Activated T-cell treated with anti-CD3 and anti-CD28 coated beads, Interleukin-2, amount 50 U/mL, for 72 hours (primary cell): ENCODE results near the gene SRL. TPM values are rescaled to one million over a fixed set of nuclear protein-coding genes. Genes with fewer than 3 reads are reported as not detected.
A peak's percentile ranks its signal among the peaks of the same experiment; 100 is the strongest.

Experiments
- ATAC-seq, 2 donors: fragments of 150-1000 bp; cut with Tn5 transposase; replicated peaks in 1 of 2; 2 replicates each; pipeline ENCODE4 v1.10.0; 2021; ENCODE audit warnings: moderate library complexity in 2 of 2, mild to moderate bottlenecking in 1 of 2
- DNase-seq, 2 donors: peaks; one replicate each; pipeline ENCODE4 v3.0.0; 2021 to 2022; ENCODE audit warnings: mixed read lengths in 1 of 2
- H3K27ac Mint-ChIP-seq: one replicate; pipeline ENCODE4 v1.8.0; 2022; ENCODE audit warnings: mild to moderate bottlenecking, moderate library complexity, mixed read lengths
- H3K27me3 Mint-ChIP-seq: one replicate; pipeline ENCODE4 v1.8.0; 2022; ENCODE audit warnings: low read depth, mixed read lengths
- H3K36me3 Mint-ChIP-seq, 2 donors: one replicate each; pipeline ENCODE4 v1.8.0; 2022; ENCODE audit warnings: mixed read lengths in 2 of 2, mild to moderate bottlenecking in 1 of 2; ENCODE audit not compliant: insufficient read depth in 2 of 2
- H3K4me1 Mint-ChIP-seq: one replicate; pipeline ENCODE4 v1.8.0; 2022; ENCODE audit warnings: low read depth, mixed read lengths
- H3K4me3 Mint-ChIP-seq, 2 donors: one replicate each; pipeline ENCODE4 v1.8.0; 2022; ENCODE audit warnings: mild to moderate bottlenecking in 2 of 2, mixed read lengths in 2 of 2, moderate library complexity in 2 of 2
- H3K9me3 Mint-ChIP-seq, 2 donors: one replicate each; pipeline ENCODE4 v1.8.0; 2022; ENCODE audit warnings: mixed read lengths in 2 of 2
- total RNA-seq, 2 donors: library from RNA; stranded (reverse); gene quantifications; one replicate each; pipeline ENCODE4 v1.2.3, GENCODE V29; 2022

SRL gene
- total RNA-seq, 2 donors from 2014 or later, result not detected

DNA sequence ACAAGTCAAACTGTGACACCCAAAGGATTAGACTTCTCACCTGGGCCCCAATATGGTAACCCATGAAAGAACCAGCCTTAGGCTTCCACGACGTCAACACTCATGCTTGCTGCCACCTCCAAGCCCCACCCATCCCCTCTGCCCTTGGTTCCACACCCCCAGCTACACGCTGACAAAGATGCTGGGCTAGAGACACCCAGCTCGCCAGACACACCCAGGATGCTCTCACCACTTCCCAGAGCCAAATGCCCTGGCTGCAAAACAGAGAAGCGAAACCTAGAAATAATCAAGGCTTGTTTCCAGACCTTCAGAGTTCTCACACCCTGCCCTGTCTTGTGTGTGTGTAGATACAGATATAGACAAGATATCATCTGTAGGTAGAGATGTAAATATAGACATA, 99.6 kb downstream of the SRL start:
- peak in 1 of 2 donors; percentile 61 for ATAC-seq
- no peaks in the 10 kb centered on the region for H3K36me3 Mint-ChIP-seq
- DNase-seq, result peak in 1 of 2 donors; percentile 13
- peaks cover 11% of the 10 kb centered on the region for H3K27me3 Mint-ChIP-seq
- H3K9me3 Mint-ChIP-seq, result peaks cover 0 to 2% of the 10 kb centered on the region in 2 donors
- no peak overlapping the region for H3K4me3 Mint-ChIP-seq
- H3K27ac Mint-ChIP-seq, result peak overlapping the region; percentile 19
- peaks cover 6% of the 10 kb centered on the region for H3K4me1 Mint-ChIP-seq

DNA sequence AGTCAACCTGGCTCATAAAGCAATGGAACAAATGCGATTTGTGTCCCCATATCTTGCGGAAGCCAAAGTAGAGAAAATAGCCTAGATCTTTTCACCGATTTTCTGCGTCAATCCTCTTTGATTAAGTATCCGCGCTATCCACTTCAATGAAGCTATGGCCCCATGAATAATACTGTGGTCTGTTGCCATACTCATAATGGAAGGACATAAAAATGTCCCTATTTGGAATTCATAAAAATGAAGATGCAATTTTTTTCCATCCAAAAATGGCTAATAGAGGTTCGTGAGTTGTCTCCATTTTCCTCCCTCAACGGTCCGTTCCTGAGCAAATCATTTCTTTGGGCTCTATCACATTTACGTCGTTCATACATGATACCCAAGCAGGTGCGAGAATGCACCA, 100.3 kb downstream of the SRL start:
- Mint-ChIP-seq H3K4me3 (no peak overlapping the region), H3K27ac (no peak overlapping the region), H3K27me3 (peaks cover 11% of the 10 kb centered on the region), H3K4me1 (peaks cover 6% of the 10 kb centered on the region), H3K9me3 (peaks cover 0 to 2% of the 10 kb centered on the region in 2 donors), H3K36me3 (no peaks in the 10 kb centered on the region)
- no peak for DNase-seq
- ATAC-seq, result no peak

DNA sequence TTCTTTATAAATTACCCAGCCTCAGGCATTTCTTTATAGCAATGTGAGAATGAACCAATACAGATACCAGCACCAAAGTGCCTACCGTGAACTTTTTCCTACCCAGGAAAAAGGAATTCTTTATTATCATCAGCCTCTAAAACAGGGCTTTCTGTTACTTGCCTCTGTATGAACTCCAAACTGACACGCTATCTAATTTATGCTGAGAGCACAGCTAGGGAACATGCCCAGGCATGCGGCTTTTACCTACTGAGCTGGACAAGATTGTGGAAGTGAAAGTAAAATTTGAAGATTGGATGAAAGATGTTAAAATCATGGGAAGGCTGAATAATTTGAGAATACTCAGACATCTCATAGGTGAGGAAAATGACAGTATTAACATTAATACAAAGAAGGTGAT, 101.2 kb downstream of the SRL start:
- H3K36me3 Mint-ChIP-seq, result no peaks in the 10 kb centered on the region
- peaks cover 18% of the 10 kb centered on the region for H3K27me3 Mint-ChIP-seq
- H3K9me3 Mint-ChIP-seq, result peaks cover 0 to 2% of the 10 kb centered on the region in 2 donors
- peaks cover 6% of the 10 kb centered on the region for H3K4me1 Mint-ChIP-seq
- H3K27ac Mint-ChIP-seq, result no peak overlapping the region
- DNase-seq, result no peak
- H3K4me3 Mint-ChIP-seq, result no peak overlapping the region
- no peak for ATAC-seq

DNA sequence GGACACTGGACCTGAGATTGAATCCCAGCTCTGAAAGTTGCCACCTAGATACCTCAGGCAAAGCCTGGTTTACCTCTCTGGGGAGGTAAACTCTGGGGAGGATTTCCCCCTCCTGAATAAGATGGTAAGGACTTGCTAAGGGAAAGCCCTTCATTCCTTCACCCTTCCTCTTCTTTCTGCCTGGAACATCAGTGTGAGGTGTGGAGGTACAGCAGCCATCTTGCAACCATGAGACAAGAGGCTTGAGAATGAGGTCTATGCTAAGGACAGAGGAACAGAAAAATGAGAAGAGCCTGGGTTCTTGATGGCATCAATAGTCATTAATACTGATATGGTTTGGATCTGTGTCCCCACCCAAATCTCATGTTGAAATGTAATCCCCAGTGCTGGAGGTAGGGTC, 101.9 kb downstream of the SRL start:
- H3K27ac Mint-ChIP-seq, result no peak overlapping the region
- no peak overlapping the region for H3K4me3 Mint-ChIP-seq
- peaks cover 22% of the 10 kb centered on the region for H3K27me3 Mint-ChIP-seq
- peaks cover 0 to 2% of the 10 kb centered on the region in 2 donors for H3K9me3 Mint-ChIP-seq
- peaks cover 6% of the 10 kb centered on the region for H3K4me1 Mint-ChIP-seq
- H3K36me3 Mint-ChIP-seq, result no peaks in the 10 kb centered on the region
- DNase-seq (no peak), ATAC-seq (no peak)

Other genes starting within 250 kb of the SRL start
- gene ADCY9, start 125.6 kb downstream of the SRL start, total RNA-seq, result 10 to 100 TPM; 18.6 to 18.7 TPM
- 10 to 100 TPM; 17.8 to 27.2 TPM for gene TFAP4, start 30.9 kb upstream of the SRL start, total RNA-seq
- gene GLIS2, start 74.0 kb upstream of the SRL start, total RNA-seq, result 1 to 10 TPM; 1.3 to 1.7 TPM
- gene PAM16, start 109.2 kb upstream of the SRL start, total RNA-seq, result 10 to 100 TPM; 46.6 to 48.2 TPM
- not detected for gene VASN, start 129.8 kb upstream of the SRL start, total RNA-seq
- gene CORO7, start 174.5 kb upstream of the SRL start, total RNA-seq, result 100 to 1,000 TPM in 1 of 2 donors, 10 to 100 TPM in 1; 88.6 to 105 TPM
- 10 to 100 TPM; 83.6 to 98.7 TPM for gene DNAJA3, start 183.8 kb upstream of the SRL start, total RNA-seq
- 10 to 100 TPM; 32.5 to 33.0 TPM for gene NMRAL1, start 232.5 kb upstream of the SRL start, total RNA-seq
- 10 to 100 TPM; 50.3 to 50.9 TPM for gene HMOX2, start 234.3 kb upstream of the SRL start, total RNA-seq